Measurements from ENCODE around the gene ABI1. TPM values are rescaled to one million over a fixed set of nuclear protein-coding genes. Genes with fewer than 3 reads are reported as not detected.

Gene ABI1
- total RNA-seq, 1 donor, result 71.7 TPM

DNA sequence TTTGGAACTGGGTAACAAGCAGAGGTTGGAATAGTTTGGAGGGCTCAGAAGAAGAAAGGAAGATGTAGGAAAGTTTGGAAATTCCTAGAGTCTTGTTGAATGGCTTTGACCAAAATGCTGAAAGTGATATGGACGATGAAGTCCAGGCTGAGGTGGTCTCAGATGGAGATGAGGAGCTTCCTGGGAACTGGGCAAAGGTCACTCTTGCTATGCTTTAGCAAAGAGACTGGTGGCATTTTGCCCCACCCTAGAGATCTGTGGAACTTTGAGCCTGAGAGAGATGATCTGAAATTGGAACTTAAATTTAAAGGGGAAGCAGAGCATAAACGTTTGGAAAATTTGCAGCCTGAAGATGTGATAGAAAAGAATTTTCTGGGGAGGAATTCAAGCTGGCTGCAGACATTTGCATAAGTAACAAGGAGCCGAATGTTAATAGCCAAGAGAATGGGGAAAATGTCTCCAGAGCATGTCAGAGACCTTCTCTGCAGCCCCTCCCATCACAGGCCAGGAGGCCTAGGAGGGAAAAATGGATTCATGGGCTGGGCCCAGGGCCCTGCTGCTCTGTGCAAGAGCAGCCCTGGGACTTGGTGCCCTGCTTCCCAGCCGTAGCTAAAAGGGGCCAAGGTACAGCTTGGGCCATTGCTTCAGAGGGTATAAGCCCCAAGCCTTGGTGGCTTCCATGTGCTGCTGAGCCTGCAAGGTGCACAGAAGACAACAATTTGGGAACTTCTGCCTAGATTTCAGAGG, 159.7 kb downstream of the ABI1 start:
- Histone ChIP-seq H3K4me1 (ENCODE audit: insufficient read depth, low read length) (peaks cover 12% of the 10 kb centered on the region), H3K9me3 (ENCODE audit: low read depth, low read length) (no peaks in the 10 kb centered on the region), H3K79me2 (ENCODE audit: insufficient read depth, low read length) (peaks cover 53% of the 10 kb centered on the region), H3K4me3 (ENCODE audit: insufficient read depth, low read length) (no peak overlapping the region), H3K36me3 (ENCODE audit: insufficient read depth, low read length) (no peaks in the 10 kb centered on the region), H3K27ac (ENCODE audit: low read depth, low read length) (no peak overlapping the region), H4K20me1 (ENCODE audit: insufficient read depth, low read length) (no peaks in the 10 kb centered on the region), H3K4me2 (ENCODE audit: insufficient read depth, low read length) (no peak overlapping the region), H2AFZ (ENCODE audit: low read length) (no peak overlapping the region), H3K27me3 (ENCODE audit: insufficient read depth, low read length) (no peaks in the 10 kb centered on the region)
- TF ChIP-seq CTCF (IDR thresholded peaks at IDR 0.05; ENCODE audit: extremely low read depth, low read depth, low read length), result no peak
- no peak for DNase-seq (ENCODE audit: insufficient read length, low spot score, missing footprints)

GRCh38 chr10:26699631-26700030, 161.1 kb downstream of the ABI1 start:
- no peak for TF ChIP-seq CTCF (IDR thresholded peaks at IDR 0.05; ENCODE audit: extremely low read depth, low read depth, low read length)
- H3K36me3 ChIP-seq (ENCODE audit: insufficient read depth, low read length), result no peaks in the 10 kb centered on the region
- H2AFZ ChIP-seq (ENCODE audit: low read length), result no peak overlapping the region
- no peak overlapping the region for H3K4me2 ChIP-seq (ENCODE audit: insufficient read depth, low read length)
- no peak overlapping the region for H3K4me3 ChIP-seq (ENCODE audit: insufficient read depth, low read length)
- no peak overlapping the region for H3K27ac ChIP-seq (ENCODE audit: low read depth, low read length)
- H3K4me1 ChIP-seq (ENCODE audit: insufficient read depth, low read length), result peaks cover 12% of the 10 kb centered on the region
- no peaks in the 10 kb centered on the region for H3K9me3 ChIP-seq (ENCODE audit: low read depth, low read length)
- H3K79me2 ChIP-seq (ENCODE audit: insufficient read depth, low read length), result peaks cover 53% of the 10 kb centered on the region
- H3K27me3 ChIP-seq (ENCODE audit: insufficient read depth, low read length), result no peaks in the 10 kb centered on the region
- H4K20me1 ChIP-seq (ENCODE audit: insufficient read depth, low read length), result no peaks in the 10 kb centered on the region
- DNase-seq (ENCODE audit: insufficient read length, low spot score, missing footprints), result peak; percentile 72

- Histone ChIP-seq H3K27me3 (ENCODE audit: insufficient read depth, low read length) (no peaks in the 10 kb centered on the region), H3K36me3 (ENCODE audit: insufficient read depth, low read length) (no peaks in the 10 kb centered on the region), H3K4me2 (ENCODE audit: insufficient read depth, low read length) (peak overlapping the region; percentile 99), H3K9me3 (ENCODE audit: low read depth, low read length) (no peaks in the 10 kb centered on the region), H2AFZ (ENCODE audit: low read length) (no peak overlapping the region), H4K20me1 (ENCODE audit: insufficient read depth, low read length) (no peaks in the 10 kb centered on the region), H3K79me2 (ENCODE audit: insufficient read depth, low read length) (peaks cover 53% of the 10 kb centered on the region), H3K4me3 (ENCODE audit: insufficient read depth, low read length) (no peak overlapping the region), H3K4me1 (ENCODE audit: insufficient read depth, low read length) (peaks cover 12% of the 10 kb centered on the region), H3K27ac (ENCODE audit: low read depth, low read length) (no peak overlapping the region)
- no peak for TF ChIP-seq CTCF (IDR thresholded peaks at IDR 0.05; ENCODE audit: extremely low read depth, low read depth, low read length)
- DNase-seq (ENCODE audit: insufficient read length, low spot score, missing footprints), result no peak
These were observed 161.8 kb downstream of the ABI1 start for GRCh38 chr10:26698909-26699308.

GRCh38 chr10:26697922-26698608, 162.7 kb downstream of the ABI1 start:
- Histone ChIP-seq H3K9me3 (ENCODE audit: low read depth, low read length) (no peaks in the 10 kb centered on the region), H3K27me3 (ENCODE audit: insufficient read depth, low read length) (no peaks in the 10 kb centered on the region), H3K36me3 (ENCODE audit: insufficient read depth, low read length) (no peaks in the 10 kb centered on the region), H3K79me2 (ENCODE audit: insufficient read depth, low read length) (peaks cover 53% of the 10 kb centered on the region), H3K4me3 (ENCODE audit: insufficient read depth, low read length) (peak overlapping the region; percentile 95), H3K4me1 (ENCODE audit: insufficient read depth, low read length) (peaks cover 12% of the 10 kb centered on the region), H3K27ac (ENCODE audit: low read depth, low read length) (peak overlapping the region; percentile 65), H3K4me2 (ENCODE audit: insufficient read depth, low read length) (peak overlapping the region; percentile 99), H2AFZ (ENCODE audit: low read length) (peak overlapping the region; percentile 97), H4K20me1 (ENCODE audit: insufficient read depth, low read length) (no peaks in the 10 kb centered on the region)
- peak; percentile 88 for DNase-seq (ENCODE audit: insufficient read length, low spot score, missing footprints)
- TF ChIP-seq CTCF (IDR thresholded peaks at IDR 0.05; ENCODE audit: extremely low read depth, low read depth, low read length), result no peak

Measured in osteoblast (primary cell).